ENCODE data around the gene VPS50.
"Not testable (repeated sequence)": the region's sequence is repeated elsewhere in the genome, so short reads cannot be mapped to it uniquely, and the experiment has no call there.

The VPS50 gene

DNA sequence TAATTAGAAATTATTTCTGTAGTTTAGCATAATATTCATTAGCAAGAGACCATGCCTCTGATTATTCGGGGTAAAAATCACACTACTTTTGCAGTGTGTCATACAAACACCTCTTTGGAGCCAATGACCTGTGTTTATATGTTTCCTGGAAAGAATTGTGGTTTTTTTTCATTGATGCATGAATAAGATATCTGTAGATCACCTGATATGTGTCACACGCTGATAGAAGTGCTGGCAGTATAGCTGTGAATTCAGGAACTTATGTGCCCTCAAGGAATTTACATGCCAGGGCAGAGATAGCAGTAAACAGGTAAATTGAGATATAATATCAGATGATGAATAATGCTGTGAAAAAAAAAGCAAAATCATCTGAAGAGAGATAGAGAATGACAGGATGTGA is 118.2 kb downstream of the VPS50 start:
- no peak for DNase-seq

DNA sequence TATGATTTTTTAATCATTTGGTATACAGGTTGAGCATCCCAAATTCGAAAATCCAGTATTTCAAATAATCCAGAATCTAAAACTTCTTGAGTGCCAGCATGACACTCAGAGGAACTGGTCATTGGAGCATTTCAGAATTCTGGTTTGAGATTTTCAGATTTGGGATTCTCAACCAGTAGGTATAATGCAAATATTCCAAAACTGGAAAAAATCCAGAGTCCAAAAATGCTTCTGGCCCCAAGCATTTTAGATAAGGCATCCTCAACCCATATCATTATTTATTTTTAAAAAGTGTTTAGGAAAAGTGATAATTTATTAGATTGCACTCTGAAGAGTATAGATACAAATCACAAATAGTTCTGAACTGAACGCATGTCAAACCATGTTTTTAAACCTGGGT is 120.7 kb downstream of the VPS50 start:
- DNase-seq = no peak

DNA sequence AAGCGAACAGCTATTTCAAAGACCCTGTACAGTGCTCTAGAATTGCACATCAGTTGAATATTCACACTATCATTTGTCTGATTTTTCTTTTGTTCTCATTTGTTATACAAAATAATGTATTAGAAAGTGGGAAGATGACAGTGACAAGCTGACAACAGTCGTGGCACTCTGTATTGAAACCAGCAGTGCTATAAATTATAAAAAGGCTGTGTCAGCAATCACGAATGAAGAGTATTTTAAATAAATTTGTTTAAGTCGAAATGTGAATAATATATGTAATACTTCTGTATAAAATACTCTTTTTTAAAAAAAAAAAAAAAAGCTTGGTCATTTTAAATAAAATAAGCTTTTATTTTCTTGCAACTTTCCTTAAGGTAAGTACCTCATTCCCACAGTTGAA is 122.6 kb downstream of the VPS50 start:
- no peak for DNase-seq

DNA sequence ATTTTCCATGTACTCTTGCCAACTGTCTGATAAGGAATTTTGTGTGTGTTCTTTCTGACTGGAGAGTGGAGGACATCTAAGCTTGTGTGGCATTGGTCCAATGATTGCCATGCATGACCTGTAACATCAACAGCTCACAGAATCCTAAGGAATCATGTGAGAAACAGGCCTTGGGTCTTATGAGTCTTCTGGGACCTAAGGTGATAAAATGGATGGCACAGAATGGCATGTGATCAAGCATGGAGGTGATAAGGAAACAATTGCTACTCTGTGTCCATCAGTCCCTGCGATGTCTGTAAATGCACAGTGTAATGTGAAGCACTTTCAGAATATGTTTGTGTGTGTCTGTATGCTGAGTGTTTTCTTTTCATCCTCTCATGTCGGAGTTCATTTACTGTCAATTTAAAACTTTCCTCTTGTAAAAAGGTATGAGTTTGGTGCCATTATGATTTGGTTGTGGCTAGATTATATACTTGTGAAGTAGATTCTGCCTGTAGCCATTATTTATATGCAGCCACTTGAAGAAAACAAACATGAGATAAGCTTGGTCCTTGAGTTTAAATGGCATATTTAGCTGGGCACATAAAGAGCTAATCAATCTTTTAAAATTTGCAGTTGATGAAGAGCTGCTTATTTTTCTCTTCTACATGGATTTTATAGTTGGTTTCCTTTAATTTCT is 127.5 kb downstream of the VPS50 start:
- no peak for DNase-seq

DNA sequence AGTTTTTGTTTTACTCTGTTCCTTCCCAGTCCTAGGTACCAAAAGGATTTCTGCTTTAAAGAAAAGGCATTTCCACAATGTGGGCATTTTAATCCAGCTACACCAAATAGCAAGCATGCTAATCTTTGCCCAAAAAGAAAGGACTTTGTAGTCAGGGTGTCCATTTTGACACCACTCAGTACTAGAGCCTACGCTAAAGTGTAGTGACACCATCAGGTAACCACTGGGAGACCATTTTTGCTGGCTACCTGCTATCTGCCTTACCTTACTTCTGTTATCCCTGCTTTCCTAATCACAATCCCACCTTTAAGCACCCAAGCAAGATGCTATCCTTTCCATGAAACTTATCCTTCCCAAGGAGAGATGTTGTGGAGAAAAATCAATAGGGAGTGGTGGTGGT is 129.7 kb downstream of the VPS50 start:
- DNase-seq = no peak

DNA sequence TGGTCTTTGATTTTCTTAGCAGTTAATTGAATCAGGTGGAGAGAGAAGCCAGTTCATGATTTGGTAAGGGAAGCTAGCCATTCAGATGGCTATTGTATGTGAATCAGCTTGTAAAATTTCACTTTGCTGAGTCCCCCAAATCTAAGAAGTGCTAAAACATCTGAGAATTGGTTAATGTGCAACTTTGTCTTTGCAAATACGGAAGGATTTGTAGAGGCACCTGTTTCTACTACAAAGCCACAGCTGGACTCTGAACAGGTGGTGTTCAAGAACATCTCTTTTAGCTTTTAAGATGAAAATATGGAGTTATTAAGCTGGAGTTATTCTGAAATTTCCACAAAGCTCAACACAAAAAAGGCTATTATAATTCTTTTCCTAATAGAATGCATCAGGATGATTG is 132.6 kb downstream of the VPS50 start:
- no peak for DNase-seq

DNA sequence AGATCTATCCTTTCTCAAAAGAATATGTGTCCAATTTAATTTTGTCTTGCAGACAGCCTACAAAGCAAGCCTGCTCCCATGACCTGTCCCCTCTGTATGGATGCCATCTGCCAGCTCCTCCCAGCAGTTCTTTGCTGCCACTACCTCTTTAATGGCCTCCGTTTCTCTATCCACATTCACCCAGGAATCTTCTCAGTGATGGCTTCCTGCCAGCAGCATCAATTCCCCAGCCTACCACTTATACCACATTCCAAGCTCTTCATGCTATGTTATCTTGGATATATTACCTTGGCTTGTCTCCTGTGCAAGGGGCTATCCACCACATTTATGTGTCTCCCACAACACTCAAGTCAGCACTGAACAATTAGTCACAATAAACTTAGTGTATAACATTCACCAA is 133.2 kb downstream of the VPS50 start:
- no peak for DNase-seq

DNA sequence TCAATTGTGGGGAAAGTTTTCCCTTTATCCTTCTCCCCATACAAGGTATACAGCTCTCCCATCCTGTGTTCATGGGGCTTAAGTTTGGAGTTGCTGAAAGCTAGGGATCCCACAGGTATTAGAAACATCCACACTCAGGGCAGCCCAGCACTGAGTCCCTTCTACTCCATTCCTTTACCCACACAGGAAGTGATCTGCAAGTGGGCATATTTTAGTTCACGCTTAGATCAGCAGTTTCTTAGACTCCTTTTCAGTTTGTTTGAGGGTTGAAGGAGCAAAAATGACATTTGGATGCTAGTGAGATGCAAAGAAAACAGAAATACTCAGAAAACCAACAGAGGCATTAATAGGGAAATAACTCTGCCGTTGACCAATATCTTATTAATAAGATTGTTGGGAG is 134.7 kb downstream of the VPS50 start:
- no peak for DNase-seq

DNA sequence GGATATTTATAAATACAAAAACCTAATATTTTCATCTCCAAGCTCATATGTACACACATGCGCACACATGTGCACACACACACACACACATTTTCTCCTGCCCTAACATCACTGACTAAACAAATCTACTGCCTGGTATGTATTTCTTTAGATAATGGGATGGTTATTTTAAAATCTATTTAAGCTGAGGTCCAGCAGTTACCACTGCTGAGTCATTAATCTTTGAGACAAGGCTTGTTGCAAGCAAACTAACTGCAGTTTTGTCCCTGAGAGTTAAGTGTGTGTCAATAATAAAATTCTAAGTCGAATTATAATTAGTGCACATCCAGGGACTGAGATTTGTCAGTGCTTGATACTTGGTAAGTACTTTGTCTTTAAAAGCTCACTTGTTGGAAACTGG is 135.1 kb downstream of the VPS50 start:
- no peak for DNase-seq

DNA sequence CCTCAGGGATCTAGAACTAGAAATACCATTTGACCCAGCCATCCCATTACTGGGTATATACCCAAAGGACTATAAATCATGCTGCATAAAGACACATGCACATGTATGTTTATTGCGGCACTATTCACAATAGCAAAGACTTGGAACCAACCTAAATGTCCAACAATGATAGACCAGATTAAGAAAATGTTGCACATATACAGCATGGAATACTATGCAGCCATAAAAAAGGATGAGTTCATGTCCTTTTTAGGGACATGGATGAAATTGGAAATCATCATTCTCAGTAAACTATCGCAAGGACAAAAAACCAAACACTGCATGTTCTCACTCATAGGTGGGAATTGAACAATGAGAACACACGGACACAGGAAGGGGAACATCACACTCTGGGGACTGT is 138.8 kb downstream of the VPS50 start:
- DNase-seq = not testable (repeated sequence)

DNA sequence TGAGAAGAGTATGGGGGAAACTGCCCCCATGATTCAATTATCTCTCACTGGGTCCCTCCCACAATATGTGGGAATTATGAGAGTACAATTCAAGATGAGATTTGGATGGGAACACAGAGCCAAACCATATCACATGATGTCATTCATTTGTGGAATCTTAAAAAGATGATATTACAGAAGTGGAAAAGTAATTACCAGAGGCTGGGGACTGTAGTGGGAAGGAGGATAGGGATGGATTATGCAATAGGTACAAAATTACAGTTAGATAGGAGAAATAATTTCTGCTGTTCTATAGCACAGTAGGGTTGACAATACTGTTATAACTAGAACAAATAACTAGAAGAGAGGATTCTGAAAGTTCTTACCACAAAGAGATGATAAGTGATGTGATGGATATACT is 141.4 kb downstream of the VPS50 start:
- DNase-seq = no peak

DNA sequence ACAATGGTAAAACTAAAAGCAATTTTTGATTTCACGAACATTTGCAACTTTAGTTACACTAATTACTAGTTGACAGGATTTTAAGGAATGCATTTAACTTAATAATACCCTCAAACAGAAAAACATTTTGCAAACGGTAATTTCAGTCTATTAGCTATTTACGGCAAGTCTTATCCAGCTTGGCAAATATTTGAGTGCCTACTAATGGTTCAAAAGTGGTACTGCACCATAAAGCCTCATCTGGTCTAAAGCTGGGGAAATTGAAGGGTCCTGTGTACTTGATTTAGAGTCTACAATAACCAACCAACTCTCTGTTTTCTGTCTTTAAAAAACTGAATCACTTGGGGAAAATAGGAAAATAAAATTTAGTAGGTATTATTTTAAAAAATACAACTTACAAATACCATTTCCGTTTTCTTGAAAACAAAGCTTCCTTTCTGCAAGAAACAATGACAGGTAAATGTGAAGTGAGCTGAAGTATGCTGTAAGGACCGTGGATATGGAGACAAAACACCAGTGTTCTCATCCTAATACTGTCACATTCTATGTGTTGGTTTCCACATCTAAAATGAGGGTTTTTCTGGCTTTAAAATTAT is 142.3 kb downstream of the VPS50 start:
- no peak for DNase-seq

DNA sequence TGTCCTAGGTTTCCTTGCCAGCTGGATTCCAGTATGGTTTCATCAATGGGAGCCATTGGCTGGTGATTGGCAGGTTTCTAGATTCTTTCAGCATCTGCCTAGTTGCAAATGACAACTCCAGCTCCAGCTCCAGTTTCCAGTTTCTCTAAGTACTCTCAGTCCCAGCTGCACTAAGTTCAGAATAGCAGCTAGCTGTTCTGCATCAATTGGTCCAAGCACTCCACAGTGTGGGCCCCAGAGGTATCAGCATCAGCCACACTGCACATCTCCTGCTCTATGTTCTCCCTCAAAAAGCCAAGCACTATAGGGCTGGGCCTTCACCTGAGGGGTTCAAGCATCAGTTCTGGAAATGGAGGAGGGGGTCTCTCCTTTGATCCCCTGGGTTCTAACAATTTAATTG is 143.4 kb downstream of the VPS50 start:
- no peak for DNase-seq

DNA sequence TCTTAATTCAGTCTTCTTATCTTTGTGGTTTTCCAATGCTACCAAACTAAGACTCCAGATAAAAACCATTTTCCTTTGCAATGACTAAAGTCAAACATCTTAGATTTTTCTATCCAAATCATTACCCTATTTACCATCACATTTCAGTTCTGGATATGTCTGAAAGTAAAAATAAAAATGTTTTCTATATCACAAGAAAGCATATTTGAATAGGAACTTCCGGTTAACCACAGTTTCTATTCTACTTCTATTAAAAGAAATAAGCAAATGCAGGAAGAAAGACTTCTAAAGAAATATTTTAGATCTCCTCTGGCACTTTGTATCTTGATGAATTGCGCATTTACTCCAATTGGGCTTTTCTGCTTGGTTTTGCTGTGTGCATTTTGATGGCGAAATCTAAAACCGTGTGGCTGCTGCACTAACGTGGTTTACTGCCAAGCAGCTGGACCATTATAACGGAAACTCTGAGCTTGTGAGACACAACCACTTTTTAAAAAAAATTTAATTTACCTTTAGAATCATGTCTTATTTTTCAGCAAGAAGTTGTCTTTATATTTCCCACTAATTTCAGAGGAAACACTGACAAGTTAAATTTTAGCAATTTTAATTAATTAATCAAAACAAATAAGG is 146.1 kb downstream of the VPS50 start:
- DNase-seq = no peak

DNA sequence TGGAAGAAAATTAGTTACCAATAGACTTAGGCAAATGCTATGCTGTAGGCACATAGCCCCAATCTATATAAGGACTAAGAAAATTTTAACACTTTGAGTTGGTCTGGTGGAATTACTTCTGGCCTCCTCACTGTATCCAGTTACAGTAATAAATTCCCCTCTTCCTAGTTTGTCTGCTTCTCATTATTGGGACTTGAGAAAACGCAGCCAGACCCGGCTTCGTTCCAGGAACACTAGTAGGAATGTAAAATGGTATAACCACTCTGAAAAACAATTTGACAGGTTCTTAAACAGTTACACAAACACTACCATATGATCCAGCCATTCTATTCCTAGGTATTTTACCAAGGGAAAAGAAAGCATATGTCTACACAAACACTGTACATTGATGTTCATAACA is 150.2 kb downstream of the VPS50 start:
- DNase-seq = no peak

DNA sequence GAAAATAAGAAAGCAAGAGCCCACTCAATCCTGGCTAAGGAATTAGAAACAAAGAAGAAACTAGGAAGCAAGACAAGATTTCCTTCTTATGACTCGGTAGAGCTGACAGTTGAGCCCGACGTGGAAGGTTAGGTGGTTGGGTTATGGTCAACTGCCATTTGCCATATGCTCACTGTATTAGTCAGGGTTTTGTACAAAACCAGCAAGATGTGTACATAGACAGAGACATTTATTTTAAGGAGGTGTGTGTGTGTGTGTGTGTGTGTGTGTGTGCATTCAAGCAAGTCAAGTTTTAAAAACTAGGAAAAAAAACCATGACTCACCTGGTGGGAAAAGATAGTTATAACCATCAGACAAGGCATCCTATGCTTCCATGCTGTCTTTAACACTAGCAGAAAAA is 158.5 kb downstream of the VPS50 start:
- no peak for DNase-seq

DNA sequence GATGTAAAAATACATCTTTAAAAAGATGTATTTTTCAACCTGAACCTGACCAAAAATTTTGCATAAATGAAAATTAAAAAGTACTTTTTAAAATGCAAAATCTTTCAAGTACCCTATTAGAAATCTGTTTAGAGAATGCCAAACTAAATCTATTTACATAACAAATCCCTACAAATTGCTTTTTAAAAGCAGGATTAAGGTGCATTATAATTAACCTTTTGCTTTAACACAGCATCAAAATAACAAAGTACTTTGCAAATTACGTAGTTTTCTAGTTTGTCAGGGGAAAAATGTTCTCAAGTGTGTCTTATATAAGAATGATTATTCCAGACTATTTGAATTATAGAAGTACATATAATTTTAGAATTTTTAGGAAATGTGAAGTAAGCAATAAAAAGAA is 160.8 kb downstream of the VPS50 start:
- no peak for DNase-seq

DNA sequence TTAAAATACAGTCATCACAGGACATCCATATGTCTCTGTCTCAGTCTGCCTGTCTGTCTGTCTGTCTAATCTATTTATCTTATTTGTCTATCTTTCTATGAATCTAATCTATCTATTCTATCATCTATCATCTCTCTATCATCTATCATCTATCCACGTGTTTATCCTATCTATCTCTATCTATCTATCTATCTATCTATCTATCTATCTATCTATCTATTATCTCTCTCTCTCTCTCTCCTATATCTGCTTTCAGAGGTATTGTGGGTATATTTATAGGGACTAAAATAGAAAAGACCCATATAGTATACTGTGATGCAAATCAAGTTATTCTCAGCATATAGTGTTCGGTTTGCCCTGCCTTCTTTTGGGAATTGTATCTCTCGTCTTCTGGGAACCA is 167.5 kb downstream of the VPS50 start:
- DNase-seq = no peak

DNA sequence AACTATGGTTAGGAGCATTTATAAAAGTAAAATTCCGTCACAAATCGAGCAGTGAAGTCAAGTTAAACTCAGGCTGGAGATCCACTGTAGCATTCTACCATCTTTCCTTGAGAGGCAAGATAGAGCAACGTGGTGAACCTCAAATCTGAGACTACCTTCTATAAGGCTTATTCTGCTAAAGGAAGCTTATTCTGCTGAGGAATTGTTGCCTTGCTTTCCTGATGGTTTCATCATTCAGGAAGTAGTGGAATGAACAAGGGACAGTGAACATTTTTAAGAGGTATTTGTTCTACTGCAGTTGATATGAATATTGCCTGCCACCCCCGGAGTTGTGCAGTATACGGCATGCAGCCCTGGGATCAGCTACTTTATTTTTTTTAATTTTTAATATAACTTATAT is 170.8 kb downstream of the VPS50 start:
- no peak for DNase-seq

DNA sequence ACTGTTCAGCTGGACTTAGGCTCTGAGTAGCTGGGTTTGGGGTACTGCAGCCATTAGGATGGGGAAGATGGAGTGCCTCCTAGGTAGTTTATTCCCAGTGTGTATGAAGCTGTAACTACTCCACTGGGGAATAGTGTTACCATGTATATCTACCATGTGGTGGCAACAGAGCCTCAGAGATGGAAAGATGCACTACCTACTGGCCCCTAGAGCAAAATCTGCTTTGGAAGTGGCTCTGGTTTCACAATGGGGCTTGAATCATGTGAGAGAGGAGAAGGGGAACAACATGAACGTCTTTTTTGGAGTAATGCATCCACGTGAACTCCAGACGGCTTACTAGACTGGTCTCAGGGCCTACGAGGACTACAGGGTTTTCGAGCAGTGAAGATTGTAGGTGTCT is 175.1 kb downstream of the VPS50 start:
- no peak for DNase-seq

DNA sequence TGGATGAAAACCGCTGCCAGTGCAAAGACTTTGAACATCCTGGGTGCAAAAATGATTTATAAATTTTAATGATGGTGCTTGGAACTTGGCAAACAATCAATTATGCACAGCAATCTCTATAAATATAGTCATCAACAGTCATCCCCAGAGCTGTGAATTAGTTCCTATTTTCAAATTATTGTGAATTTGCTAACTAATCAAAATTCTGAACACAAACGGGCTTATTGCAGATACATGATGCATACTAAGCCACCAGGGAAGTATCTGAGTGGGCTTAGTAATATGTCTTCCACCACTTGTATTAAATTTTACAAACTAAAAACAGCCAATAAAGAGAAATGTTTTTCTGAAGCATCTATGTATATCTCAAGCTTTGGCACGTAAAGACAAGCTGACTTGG is 177.2 kb downstream of the VPS50 start:
- DNase-seq = no peak

Measured in cortex of kidney (tissue), 1 donor.